HG03039 (cell line): ENCODE measurements around the gene CDK5RAP1.

Source experiments
- ATAC-seq: cut with Tn5 transposase; IDR thresholded peaks from one replicate; pipeline ENCODE4 v1.9.1; 2021; ENCODE audit warnings: mild to moderate bottlenecking, moderate library complexity; ENCODE audit not compliant: unreplicated experiment

CDK5RAP1 gene

GRCh38 chr20:33423141-33423834 lies 22.0 kb upstream of the CDK5RAP1 start:
- no peak for ATAC-seq

GRCh38 chr20:33419140-33419974 lies 18.0 kb upstream of the CDK5RAP1 start:
- ATAC-seq = no peak

- ATAC-seq = no peak
Measured at GRCh38 chr20:33418033-33418432, 16.7 kb upstream of the CDK5RAP1 start.

- ATAC-seq = no peak
Measured at GRCh38 chr20:33415948-33416347, 14.6 kb upstream of the CDK5RAP1 start.

GRCh38 chr20:33412484-33412838 lies 11.1 kb upstream of the CDK5RAP1 start:
- no peak for ATAC-seq

GRCh38 chr20:33411711-33412483 lies 10.6 kb upstream of the CDK5RAP1 start:
- no peak for ATAC-seq

GRCh38 chr20:33411242-33411641 lies 9.9 kb upstream of the CDK5RAP1 start:
- no peak for ATAC-seq

- ATAC-seq = no peak
Measured at GRCh38 chr20:33410081-33410742, 8.9 kb upstream of the CDK5RAP1 start.

- no peak for ATAC-seq
Measured at GRCh38 chr20:33408716-33409654, 7.7 kb upstream of the CDK5RAP1 start.

GRCh38 chr20:33408313-33408712 lies 7.0 kb upstream of the CDK5RAP1 start:
- no peak for ATAC-seq

- no peak for ATAC-seq
Measured at GRCh38 chr20:33407796-33408195, 6.5 kb upstream of the CDK5RAP1 start.

GRCh38 chr20:33407251-33407650 lies 5.9 kb upstream of the CDK5RAP1 start:
- ATAC-seq = no peak

GRCh38 chr20:33404281-33404680 lies 3.0 kb upstream of the CDK5RAP1 start:
- no peak for ATAC-seq

- ATAC-seq = no peak
Measured at GRCh38 chr20:33401921-33402369, 626 bp upstream of the CDK5RAP1 start.

GRCh38 chr20:33400812-33401183 lies 521 bp downstream of the CDK5RAP1 start:
- ATAC-seq = no peak

GRCh38 chr20:33399924-33400323 lies 1.4 kb downstream of the CDK5RAP1 start:
- no peak for ATAC-seq

GRCh38 chr20:33394718-33395117 lies 6.6 kb downstream of the CDK5RAP1 start:
- no peak for ATAC-seq

- no peak for ATAC-seq
Measured at GRCh38 chr20:33393609-33394008, 7.7 kb downstream of the CDK5RAP1 start.

GRCh38 chr20:33391722-33392415 lies 9.4 kb downstream of the CDK5RAP1 start:
- ATAC-seq = no peak
